ENCODE results near the gene C12orf54. TPM values are rescaled to one million over a fixed set of nuclear protein-coding genes. Genes with fewer than 3 reads are reported as not detected.

Gene C12orf54
- total and polyA plus RNA-seq, 2 of the 8 experiments (the other 6 are each of a cell fraction or from before 2014, with no cell fraction given): not detected

DNA sequence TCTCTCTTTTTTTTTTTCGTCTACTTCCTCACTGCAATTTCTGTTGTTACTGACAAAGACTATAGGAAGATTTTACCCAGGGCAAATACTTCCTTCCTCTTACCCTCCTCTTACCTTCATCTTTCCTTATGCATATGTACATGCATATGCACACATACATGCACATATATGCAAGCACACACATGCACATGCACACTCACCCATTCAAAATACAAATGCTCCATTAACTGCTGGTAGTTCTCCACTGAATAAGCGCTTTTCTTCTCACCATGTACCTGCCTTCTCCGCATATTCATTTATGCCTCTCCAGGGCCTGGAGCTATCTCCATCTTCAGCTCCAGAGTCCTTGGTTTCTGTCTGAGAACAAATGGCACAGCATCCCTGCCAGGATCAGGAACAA is 632 bp downstream of the C12orf54 start:
- no peaks in the 10 kb centered on the region for H3K27me3 ChIP-seq (replicated peaks in 1 of 4; ENCODE audit: control insufficient read depth in 3 of 4, extremely low read depth in 1 of 4, insufficient read depth in 3 of 4, low read length in 3 of 4)
- no peak overlapping the region for H3K9ac ChIP-seq (replicated peaks in 1 of 4; ENCODE audit: extremely low read depth in 1 of 4, low read depth in 3 of 4, low read length in 3 of 4)
- no peak overlapping the region for H2AK5ac ChIP-seq (ENCODE audit: low read depth, low read length)
- no peak overlapping the region for H3K27ac ChIP-seq (ENCODE audit: low read depth, low read length)
- H2BK15ac ChIP-seq (ENCODE audit: low read length): no peak overlapping the region
- FAIRE-seq (no peak), DNase-seq (ENCODE audit: low read depth in 1 of 2, low spot score in 2 of 2) (no peak)
- no peaks in the 10 kb centered on the region for H3K36me3 ChIP-seq (ENCODE audit: control insufficient read depth in 2 of 4, insufficient read depth in 4 of 4, low read length in 3 of 4)
- H3K79me2 ChIP-seq (ENCODE audit: control insufficient read depth in 1 of 2, insufficient read depth in 2 of 2, low read length in 2 of 2): no peaks in the 10 kb centered on the region
- no peak overlapping the region for H3K23ac ChIP-seq (ENCODE audit: insufficient read length)
- H2BK20ac ChIP-seq (ENCODE audit: low read length): no peak overlapping the region
- no peaks in the 10 kb centered on the region for H3K4me1 ChIP-seq (replicated peaks in 1 of 4; ENCODE audit: control insufficient read depth in 3 of 4, insufficient read depth in 4 of 4, low read length in 3 of 4)
- POLR2A ChIA-PET (ENCODE audit: partially characterized antibody): no interaction called here
- WGBS, 2 experiments (ENCODE audit: extremely low coverage in 1 of 2, insufficient coverage in 1 of 2, insufficient read length in 1 of 2, insufficient replicate concordance in 2 of 2, low coverage in 1 of 2, low lambda C conversion rate in 2 of 2, missing lambda C conversion rate in 1 of 2): 80% methylated on average over 3 of the region's 3 CpGs; no CpG with 5 or more reads in 1 of the 2 experiments
- peaks cover 3 to 14% of the 10 kb centered on the region in 2 experiments; a peak in 1 of 4 replicates for H3K9me3 ChIP-seq (ENCODE audit: insufficient read depth in 2 of 2, low read depth in 1 of 2, low read length in 1 of 2)
- no peak overlapping the region for H4K91ac ChIP-seq (replicated peaks; ENCODE audit: insufficient read length, low read length)
- H4K20me1 ChIP-seq (replicated peaks in 1 of 2; ENCODE audit: control insufficient read depth in 1 of 2, insufficient read depth in 2 of 2, low read length in 2 of 2): no peaks in the 10 kb centered on the region
- H3K14ac ChIP-seq (ENCODE audit: insufficient read length): no peak overlapping the region
- no peak overlapping the region for H2BK12ac ChIP-seq (ENCODE audit: low read depth, low read length)
- H3K18ac ChIP-seq (ENCODE audit: extremely low read depth, low read length): no peak overlapping the region
- no peak overlapping the region for H2AFZ ChIP-seq (ENCODE audit: low read length)
- no peak overlapping the region for H3K56ac ChIP-seq (replicated peaks; ENCODE audit: insufficient read length, low read depth, low read length)
- no peak overlapping the region for H4K8ac ChIP-seq (ENCODE audit: extremely low read depth, insufficient read depth, low read length)
- CTCF ChIA-PET (ENCODE audit: partially characterized antibody): no interaction called here
- H3K79me1 ChIP-seq (ENCODE audit: low read depth, low read length): no peaks in the 10 kb centered on the region
- H2BK5ac ChIP-seq (ENCODE audit: low read depth, low read length): no peak overlapping the region
- H2BK120ac ChIP-seq (replicated peaks; ENCODE audit: low read depth, low read length): no peak overlapping the region
- no peak overlapping the region for H3K4ac ChIP-seq (replicated peaks; ENCODE audit: insufficient read length, low read depth, low read length)
- H4K5ac ChIP-seq (ENCODE audit: insufficient read length, low read depth, low read length): no peak overlapping the region
- H3K4me3 ChIP-seq (ENCODE audit: extremely low read depth in 1 of 4, insufficient read depth in 2 of 4, low read depth in 3 of 4, low read length in 4 of 4): no peak overlapping the region
- H3K4me2 ChIP-seq (ENCODE audit: insufficient read depth in 1 of 2, low read depth in 2 of 2, low read length in 2 of 2): no peak overlapping the region
- H3K23me2 ChIP-seq (ENCODE audit: low read depth, low read length): no peaks in the 10 kb centered on the region
- no peak for TF ChIP-seq CHD7 (IDR thresholded peaks at IDR 0.05; ENCODE audit: insufficient replicate concordance, low read length)
